RCC 7860 (cell line): Measurements from ENCODE around the gene TUBG2.

ENCODE experiments used
- DNase-seq: peaks from one replicate; pipeline ENCODE4 v3.0.0-alpha.2; 2015; ENCODE audit warnings: low spot score
- FAIRE-seq: peaks from 2 replicates; lab custom pipeline; 2012; peaks lifted over from hg19 to GRCh38; lab: Jason Lieb, UNC

TUBG2 gene

GRCh38 chr17:42676424-42677011, 17.4 kb downstream of the TUBG2 start, which contains the start of gene PLEKHH3:
Gene PLEKHH3 (minus strand): TSS chr17:42676994. CDS start chr17:42676563, 431 bp downstream.
- FAIRE-seq (no peak), DNase-seq (peak; percentile 6)

GRCh38 chr17:42677012-42677857, 18.2 kb downstream of the TUBG2 start:
- peak; percentile 83 for FAIRE-seq
- peak; percentile 99 for DNase-seq

GRCh38 chr17:42677921-42678781, 19.1 kb downstream of the TUBG2 start:
- FAIRE-seq (no peak), DNase-seq (peak; percentile 92)

- FAIRE-seq (no peak), DNase-seq (peak; percentile 69)
These were observed 19.9 kb downstream of the TUBG2 start for GRCh38 chr17:42678951-42679491.

- FAIRE-seq (no peak), DNase-seq (peak; percentile 69)
These were observed 20.6 kb downstream of the TUBG2 start for GRCh38 chr17:42679492-42680330.

- DNase-seq (peak; percentile 18), FAIRE-seq (no peak)
These were observed 21.3 kb downstream of the TUBG2 start for GRCh38 chr17:42680331-42680808.

- peak; percentile 58 for FAIRE-seq
- DNase-seq, result peak; percentile 64
These were observed 23.1 kb downstream of the TUBG2 start, which contains the start of gene CNTNAP1 for GRCh38 chr17:42681976-42682721. Gene CNTNAP1 (plus strand): TSS chr17:42682531. CDS start chr17:42682830, 299 bp downstream.

GRCh38 chr17:42682722-42683403, 23.8 kb downstream of the TUBG2 start:
- no peak for FAIRE-seq
- peak; percentile 28 for DNase-seq

- no peak for DNase-seq
- no peak for FAIRE-seq
These were observed 24.4 kb downstream of the TUBG2 start for GRCh38 chr17:42683407-42684034.

GRCh38 chr17:42684929-42685556, 26.0 kb downstream of the TUBG2 start:
- FAIRE-seq, result no peak

GRCh38 chr17:42685831-42686230, 26.7 kb downstream of the TUBG2 start:
- no peak for DNase-seq
- FAIRE-seq, result no peak

More at GRCh38 chr17:42684929-42685556, 26.0 kb downstream of the TUBG2 start:
- no peak for DNase-seq

- DNase-seq (no peak), FAIRE-seq (no peak)
These were observed 27.5 kb downstream of the TUBG2 start for GRCh38 chr17:42686520-42687128.

- FAIRE-seq (no peak), DNase-seq (no peak)
These were observed 28.7 kb downstream of the TUBG2 start for GRCh38 chr17:42687707-42688320.

GRCh38 chr17:42690596-42690995, 31.5 kb downstream of the TUBG2 start:
- DNase-seq (no peak), FAIRE-seq (no peak)

- FAIRE-seq, result no peak
These were observed 32.0 kb downstream of the TUBG2 start for GRCh38 chr17:42691021-42691545.

GRCh38 chr17:42692489-42692888, 33.4 kb downstream of the TUBG2 start:
- DNase-seq (no peak), FAIRE-seq (no peak)

More at GRCh38 chr17:42691021-42691545, 32.0 kb downstream of the TUBG2 start:
- DNase-seq, result no peak
